PFSK-1 (cell line): ENCODE measurements around the gene HECA.

Experiments
- POLR2AphosphoS5 ChIP-seq: IDR thresholded peaks from 2 replicates; pipeline ENCODE4 v1.6.1; 2012; ENCODE audit warnings: low read depth, mild to moderate bottlenecking, control low read depth, low read length, moderate library complexity
- TAF1 ChIP-seq: IDR thresholded peaks from 2 replicates; pipeline ENCODE4 v1.6.1; 2012; ENCODE audit warnings: low read length, control low read depth, borderline replicate concordance; ENCODE audit not compliant: insufficient read depth
- TF ChIP-seq, protein P1 (sequence below), 2 experiments: IDR thresholded peaks; 2 replicates each; pipeline versions ENCODE4 v1.6.1 to v1.8.0; 2011 to 2012; ENCODE audit warnings: low read depth in 2 of 2, low read length in 2 of 2, control low read depth in 1 of 2, inconsistent platforms in 1 of 2, mild to moderate bottlenecking in 1 of 2, moderate library complexity in 1 of 2; ENCODE audit not compliant: insufficient read depth in 1 of 2

DNA sequence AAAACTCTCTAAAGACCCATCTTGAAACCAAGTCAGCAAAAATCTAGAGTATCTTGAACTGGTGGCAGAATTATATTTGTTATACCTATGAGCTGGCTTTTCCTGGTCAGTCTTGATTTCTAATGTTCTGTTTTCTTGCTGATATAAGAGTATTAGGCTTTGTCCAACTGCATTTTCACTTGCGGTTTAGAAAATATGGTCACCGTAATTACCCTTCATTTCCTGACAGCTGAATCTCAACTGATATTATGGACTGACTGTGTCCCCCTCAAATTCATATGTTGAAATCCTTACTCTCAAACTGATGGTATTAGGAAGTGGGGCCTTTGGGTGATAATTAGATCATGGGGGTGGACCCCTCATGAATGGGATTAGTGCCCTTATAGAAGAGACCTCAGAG lies 84.9 kb downstream of the HECA start:
- TF ChIP-seq, protein P1, sequence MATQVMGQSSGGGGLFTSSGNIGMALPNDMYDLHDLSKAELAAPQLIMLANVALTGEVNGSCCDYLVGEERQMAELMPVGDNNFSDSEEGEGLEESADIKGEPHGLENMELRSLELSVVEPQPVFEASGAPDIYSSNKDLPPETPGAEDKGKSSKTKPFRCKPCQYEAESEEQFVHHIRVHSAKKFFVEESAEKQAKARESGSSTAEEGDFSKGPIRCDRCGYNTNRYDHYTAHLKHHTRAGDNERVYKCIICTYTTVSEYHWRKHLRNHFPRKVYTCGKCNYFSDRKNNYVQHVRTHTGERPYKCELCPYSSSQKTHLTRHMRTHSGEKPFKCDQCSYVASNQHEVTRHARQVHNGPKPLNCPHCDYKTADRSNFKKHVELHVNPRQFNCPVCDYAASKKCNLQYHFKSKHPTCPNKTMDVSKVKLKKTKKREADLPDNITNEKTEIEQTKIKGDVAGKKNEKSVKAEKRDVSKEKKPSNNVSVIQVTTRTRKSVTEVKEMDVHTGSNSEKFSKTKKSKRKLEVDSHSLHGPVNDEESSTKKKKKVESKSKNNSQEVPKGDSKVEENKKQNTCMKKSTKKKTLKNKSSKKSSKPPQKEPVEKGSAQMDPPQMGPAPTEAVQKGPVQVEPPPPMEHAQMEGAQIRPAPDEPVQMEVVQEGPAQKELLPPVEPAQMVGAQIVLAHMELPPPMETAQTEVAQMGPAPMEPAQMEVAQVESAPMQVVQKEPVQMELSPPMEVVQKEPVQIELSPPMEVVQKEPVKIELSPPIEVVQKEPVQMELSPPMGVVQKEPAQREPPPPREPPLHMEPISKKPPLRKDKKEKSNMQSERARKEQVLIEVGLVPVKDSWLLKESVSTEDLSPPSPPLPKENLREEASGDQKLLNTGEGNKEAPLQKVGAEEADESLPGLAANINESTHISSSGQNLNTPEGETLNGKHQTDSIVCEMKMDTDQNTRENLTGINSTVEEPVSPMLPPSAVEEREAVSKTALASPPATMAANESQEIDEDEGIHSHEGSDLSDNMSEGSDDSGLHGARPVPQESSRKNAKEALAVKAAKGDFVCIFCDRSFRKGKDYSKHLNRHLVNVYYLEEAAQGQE (IDR thresholded peaks at IDR 0.05; ENCODE audit: insufficient read depth in 1 of 2, low read depth in 2 of 2, low read length in 2 of 2), result no peak
- TF ChIP-seq POLR2AphosphoS5 (no peak), TAF1 (no peak)
